LoVo (cell line): ENCODE data around the gene MTUS2.

ENCODE experiments used
- DNase-seq: peaks from one replicate; pipeline ENCODE4 v3.0.0-alpha.2; 2016; ENCODE audit warnings: low spot score

MTUS2 gene

GRCh38 chr13:29024783-29025182 is 204.6 kb downstream of the MTUS2 start:
- no peak for DNase-seq

GRCh38 chr13:29028868-29029267 is 208.7 kb downstream of the MTUS2 start:
- no peak for DNase-seq

- no peak for DNase-seq
Measured at GRCh38 chr13:29038700-29039099, 218.6 kb downstream of the MTUS2 start.

GRCh38 chr13:29039212-29039611 is 219.1 kb downstream of the MTUS2 start:
- no peak for DNase-seq

GRCh38 chr13:29046588-29046987 is 226.4 kb downstream of the MTUS2 start:
- no peak for DNase-seq

- DNase-seq: no peak
Measured at GRCh38 chr13:29049524-29049923, 229.4 kb downstream of the MTUS2 start.

GRCh38 chr13:29050719-29051118 is 230.6 kb downstream of the MTUS2 start:
- DNase-seq: no peak

GRCh38 chr13:29059800-29060199 is 239.7 kb downstream of the MTUS2 start:
- DNase-seq: no peak

GRCh38 chr13:29065142-29065541 is 245.0 kb downstream of the MTUS2 start:
- no peak for DNase-seq

- DNase-seq: no peak
Measured at GRCh38 chr13:29067306-29067945, 247.3 kb downstream of the MTUS2 start.

- no peak for DNase-seq
Measured at GRCh38 chr13:29073755-29074154, 253.6 kb downstream of the MTUS2 start.

- no peak for DNase-seq
Measured at GRCh38 chr13:29077051-29077813, 257.1 kb downstream of the MTUS2 start.

- DNase-seq: no peak
Measured at GRCh38 chr13:29081036-29081435, 260.9 kb downstream of the MTUS2 start.

GRCh38 chr13:29081697-29082440 is 261.7 kb downstream of the MTUS2 start:
- no peak for DNase-seq

GRCh38 chr13:29099781-29100406 is 279.8 kb downstream of the MTUS2 start:
- no peak for DNase-seq

- no peak for DNase-seq
Measured at GRCh38 chr13:29100758-29101157, 280.6 kb downstream of the MTUS2 start.

GRCh38 chr13:29101409-29101808 is 281.3 kb downstream of the MTUS2 start:
- no peak for DNase-seq

- DNase-seq: no peak
Measured at GRCh38 chr13:29101905-29102304, 281.8 kb downstream of the MTUS2 start.

GRCh38 chr13:29103065-29103800 is 283.1 kb downstream of the MTUS2 start:
- DNase-seq: no peak

- DNase-seq: no peak
Measured at GRCh38 chr13:29104461-29104860, 284.3 kb downstream of the MTUS2 start.

GRCh38 chr13:29105779-29106178 is 285.6 kb downstream of the MTUS2 start:
- no peak for DNase-seq

GRCh38 chr13:29106651-29107050 is 286.5 kb downstream of the MTUS2 start:
- no peak for DNase-seq
